Measurements from ENCODE around the gene DOK5. TPM values are rescaled to one million over a fixed set of nuclear protein-coding genes. Genes with fewer than 3 reads are reported as not detected.

The DOK5 gene
- total and polyA plus RNA-seq, 9 of the 15 experiments (the other 6 are each of a cell fraction or from before 2014, with no cell fraction given) = not detected

- WGBS (ENCODE audit: insufficient coverage, low coverage, missing lambda C conversion rate) = 0% methylated on average over 1 of the region's 1 CpG
- H3K27me3 ChIP-seq (ENCODE audit: control insufficient read depth in 2 of 2, insufficient read depth in 2 of 2, low read length in 2 of 2) = no peaks in the 10 kb centered on the region
- DNase-seq (ENCODE audit: extremely low read depth in 1 of 4, low spot score in 3 of 4) = no peak
- no peak overlapping the region for H2AFZ ChIP-seq (ENCODE audit: low read depth, low read length)
- no peak overlapping the region for H3K4me2 ChIP-seq (ENCODE audit: insufficient read depth, low read length)
- H3K4me1 ChIP-seq (replicated peaks in 1 of 2; ENCODE audit: control insufficient read depth in 2 of 2, insufficient read depth in 2 of 2, low read length in 2 of 2) = no peaks in the 10 kb centered on the region
- intact Hi-C loops (cut with micrococcal nuclease) (no loop called here), in situ Hi-C loops (cut with MboI) (no loop called here)
- CTCF ChIA-PET (ENCODE audit: low intra/inter-chr PET ratio) = no interaction called here
- no peak overlapping the region for H3K4me3 ChIP-seq
- no peaks in the 10 kb centered on the region for H3K36me3 ChIP-seq (ENCODE audit: control insufficient read depth, insufficient read depth, low read length)
- FAIRE-seq = no peak
- H3K9ac ChIP-seq (ENCODE audit: insufficient read depth in 1 of 2, low read depth in 2 of 2, low read length in 2 of 2) = no peak overlapping the region
- H4K20me1 ChIP-seq (replicated peaks; ENCODE audit: control insufficient read depth, insufficient read depth, low read length) = no peaks in the 10 kb centered on the region
- no peaks in the 10 kb centered on the region for H3K79me2 ChIP-seq (ENCODE audit: control insufficient read depth, insufficient read depth, low read length)
- no peaks in the 10 kb centered on the region for H3K9me3 ChIP-seq (replicated peaks; ENCODE audit: control insufficient read depth, insufficient read depth, low read depth, low read length)
- no peaks in the 10 kb centered on the region for H3K9me1 ChIP-seq (ENCODE audit: control insufficient read depth, insufficient read depth, low read length)
- TF ChIP-seq, protein P1, sequence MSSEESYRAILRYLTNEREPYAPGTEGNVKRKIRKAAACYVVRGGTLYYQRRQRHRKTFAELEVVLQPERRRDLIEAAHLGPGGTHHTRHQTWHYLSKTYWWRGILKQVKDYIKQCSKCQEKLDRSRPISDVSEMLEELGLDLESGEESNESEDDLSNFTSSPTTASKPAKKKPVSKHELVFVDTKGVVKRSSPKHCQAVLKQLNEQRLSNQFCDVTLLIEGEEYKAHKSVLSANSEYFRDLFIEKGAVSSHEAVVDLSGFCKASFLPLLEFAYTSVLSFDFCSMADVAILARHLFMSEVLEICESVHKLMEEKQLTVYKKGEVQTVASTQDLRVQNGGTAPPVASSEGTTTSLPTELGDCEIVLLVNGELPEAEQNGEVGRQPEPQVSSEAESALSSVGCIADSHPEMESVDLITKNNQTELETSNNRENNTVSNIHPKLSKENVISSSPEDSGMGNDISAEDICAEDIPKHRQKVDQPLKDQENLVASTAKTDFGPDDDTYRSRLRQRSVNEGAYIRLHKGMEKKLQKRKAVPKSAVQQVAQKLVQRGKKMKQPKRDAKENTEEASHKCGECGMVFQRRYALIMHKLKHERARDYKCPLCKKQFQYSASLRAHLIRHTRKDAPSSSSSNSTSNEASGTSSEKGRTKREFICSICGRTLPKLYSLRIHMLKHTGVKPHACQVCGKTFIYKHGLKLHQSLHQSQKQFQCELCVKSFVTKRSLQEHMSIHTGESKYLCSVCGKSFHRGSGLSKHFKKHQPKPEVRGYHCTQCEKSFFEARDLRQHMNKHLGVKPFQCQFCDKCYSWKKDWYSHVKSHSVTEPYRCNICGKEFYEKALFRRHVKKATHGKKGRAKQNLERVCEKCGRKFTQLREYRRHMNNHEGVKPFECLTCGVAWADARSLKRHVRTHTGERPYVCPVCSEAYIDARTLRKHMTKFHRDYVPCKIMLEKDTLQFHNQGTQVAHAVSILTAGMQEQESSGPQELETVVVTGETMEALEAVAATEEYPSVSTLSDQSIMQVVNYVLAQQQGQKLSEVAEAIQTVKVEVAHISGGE (CRISPR knock-in tag; IDR thresholded peaks at IDR 0.05) = peak in 1 of 3 experiments; percentile 76; a peak in 2 of 6 replicates
- no peak for TF ChIP-seq EWSR1 (IDR thresholded peaks at IDR 0.05; ENCODE audit: borderline replicate concordance, low read depth, partially characterized antibody)
- BruUV-seq (replicated peaks) = no TSS peak
- no peak overlapping the region for H3K27ac ChIP-seq (ENCODE audit: extremely low read depth, low read depth, low read length)
- POLR2A ChIA-PET = no interaction called here
- no peak for ATAC-seq
These were observed 11.4 kb upstream of the DOK5 start for GRCh38 chr20:54464003-54464402.

Measured in K562 (cell line).